Stromal cell of bone marrow (primary cell): Measurements from ENCODE around the gene GPC5.
A peak's percentile ranks its signal among the peaks of the same experiment; 100 is the strongest.
"Not testable (repeated sequence)": the region's sequence is repeated elsewhere in the genome, so short reads cannot be mapped to it uniquely, and the experiment has no call there.

Experiments used
- DNase-seq: peaks from one replicate; pipeline ENCODE4 v3.0.0-alpha.2; 2012; ENCODE audit warnings: low read depth

GPC5 gene

GRCh38 chr13:92752705-92753104 lies 1354.3 kb downstream of the GPC5 start:
- DNase-seq = not testable (repeated sequence)

GRCh38 chr13:92761710-92762109 lies 1363.3 kb downstream of the GPC5 start:
- no peak for DNase-seq

GRCh38 chr13:92767468-92767867 lies 1369.0 kb downstream of the GPC5 start:
- no peak for DNase-seq

- DNase-seq = no peak
These were observed 1370.2 kb downstream of the GPC5 start for GRCh38 chr13:92768602-92769001.

- DNase-seq = peak; percentile 28
These were observed 1370.6 kb downstream of the GPC5 start for GRCh38 chr13:92769046-92769445.

- DNase-seq = no peak
These were observed 1377.2 kb downstream of the GPC5 start for GRCh38 chr13:92775658-92776057.

GRCh38 chr13:92781965-92782690 lies 1383.7 kb downstream of the GPC5 start:
- DNase-seq = no peak

- DNase-seq = no peak
These were observed 1404.4 kb downstream of the GPC5 start for GRCh38 chr13:92802776-92803175.

GRCh38 chr13:92804346-92804745 lies 1405.9 kb downstream of the GPC5 start:
- peak; percentile 35 for DNase-seq

- peak; percentile 21 for DNase-seq
These were observed 1406.5 kb downstream of the GPC5 start for GRCh38 chr13:92804926-92805325.

- no peak for DNase-seq
These were observed 1407.3 kb downstream of the GPC5 start for GRCh38 chr13:92805766-92806165.

- DNase-seq = no peak
These were observed 1407.8 kb downstream of the GPC5 start for GRCh38 chr13:92806215-92806614.

- peak; percentile 24 for DNase-seq
These were observed 1408.9 kb downstream of the GPC5 start for GRCh38 chr13:92807353-92807752.

- no peak for DNase-seq
These were observed 1409.5 kb downstream of the GPC5 start for GRCh38 chr13:92807966-92808365.

- no peak for DNase-seq
These were observed 1422.9 kb downstream of the GPC5 start for GRCh38 chr13:92821324-92821723.

GRCh38 chr13:92823059-92823458 lies 1424.6 kb downstream of the GPC5 start:
- DNase-seq = no peak

GRCh38 chr13:92825938-92826596 lies 1427.6 kb downstream of the GPC5 start:
- DNase-seq = no peak

GRCh38 chr13:92827503-92827902 lies 1429.1 kb downstream of the GPC5 start:
- DNase-seq = no peak

- DNase-seq = no peak
These were observed 1431.5 kb downstream of the GPC5 start for GRCh38 chr13:92829930-92830329.

GRCh38 chr13:92830821-92831220 lies 1432.4 kb downstream of the GPC5 start:
- DNase-seq = no peak

GRCh38 chr13:92833071-92833470 lies 1434.7 kb downstream of the GPC5 start:
- no peak for DNase-seq

GRCh38 chr13:92836171-92836570 lies 1437.8 kb downstream of the GPC5 start:
- no peak for DNase-seq

- peak; percentile 97 for DNase-seq
These were observed 1440.4 kb downstream of the GPC5 start for GRCh38 chr13:92838786-92839185.

- DNase-seq = peak; percentile 83
These were observed 1443.7 kb downstream of the GPC5 start for GRCh38 chr13:92842145-92842544.
